ENCODE data around the gene SRXN1.
"Not testable (repeated sequence)": the region's sequence is repeated elsewhere in the genome, so short reads cannot be mapped to it uniquely, and the experiment has no call there.

Gene SRXN1

DNA sequence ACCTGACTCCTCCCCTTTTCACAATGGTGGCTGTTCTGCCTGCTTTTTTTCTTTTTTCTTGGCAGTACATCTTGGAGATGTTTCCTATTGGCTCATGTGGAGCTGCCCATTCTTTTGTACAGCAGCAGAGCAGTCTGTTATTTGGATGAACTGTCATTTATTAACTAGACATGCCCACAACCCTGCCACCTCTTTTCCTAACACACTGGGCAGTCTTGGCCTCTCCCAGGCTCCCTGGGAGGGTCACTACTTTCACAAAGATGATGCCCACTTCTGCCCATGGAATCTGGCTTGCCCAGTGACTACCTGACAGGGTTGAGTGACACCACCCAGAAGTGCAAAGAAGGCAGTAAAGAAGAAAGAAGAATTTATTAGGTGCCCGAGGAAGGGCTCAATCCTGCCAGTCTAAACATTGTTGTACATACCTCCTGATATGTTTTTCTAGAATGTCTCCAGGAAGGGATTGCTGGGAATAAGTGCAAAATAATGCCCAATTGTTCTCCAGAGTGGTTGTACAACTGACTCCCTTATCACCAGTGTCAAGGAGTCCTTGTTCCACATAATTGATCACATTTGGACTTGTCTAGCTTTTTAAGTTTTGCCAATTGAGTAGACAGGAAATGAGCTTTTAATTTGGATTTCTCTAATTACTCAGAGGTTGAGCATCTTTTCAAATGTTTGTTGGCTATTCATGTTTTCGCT, 42.3 kb upstream of the SRXN1 start:
- DNase-seq (ENCODE audit: insufficient read length, low spot score) = no peak
- no peak for FAIRE-seq
- TF ChIP-seq, protein P1, sequence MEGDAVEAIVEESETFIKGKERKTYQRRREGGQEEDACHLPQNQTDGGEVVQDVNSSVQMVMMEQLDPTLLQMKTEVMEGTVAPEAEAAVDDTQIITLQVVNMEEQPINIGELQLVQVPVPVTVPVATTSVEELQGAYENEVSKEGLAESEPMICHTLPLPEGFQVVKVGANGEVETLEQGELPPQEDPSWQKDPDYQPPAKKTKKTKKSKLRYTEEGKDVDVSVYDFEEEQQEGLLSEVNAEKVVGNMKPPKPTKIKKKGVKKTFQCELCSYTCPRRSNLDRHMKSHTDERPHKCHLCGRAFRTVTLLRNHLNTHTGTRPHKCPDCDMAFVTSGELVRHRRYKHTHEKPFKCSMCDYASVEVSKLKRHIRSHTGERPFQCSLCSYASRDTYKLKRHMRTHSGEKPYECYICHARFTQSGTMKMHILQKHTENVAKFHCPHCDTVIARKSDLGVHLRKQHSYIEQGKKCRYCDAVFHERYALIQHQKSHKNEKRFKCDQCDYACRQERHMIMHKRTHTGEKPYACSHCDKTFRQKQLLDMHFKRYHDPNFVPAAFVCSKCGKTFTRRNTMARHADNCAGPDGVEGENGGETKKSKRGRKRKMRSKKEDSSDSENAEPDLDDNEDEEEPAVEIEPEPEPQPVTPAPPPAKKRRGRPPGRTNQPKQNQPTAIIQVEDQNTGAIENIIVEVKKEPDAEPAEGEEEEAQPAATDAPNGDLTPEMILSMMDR (IDR thresholded peaks at IDR 0.05; ENCODE audit: insufficient read depth, missing control alignments) = no peak

DNA sequence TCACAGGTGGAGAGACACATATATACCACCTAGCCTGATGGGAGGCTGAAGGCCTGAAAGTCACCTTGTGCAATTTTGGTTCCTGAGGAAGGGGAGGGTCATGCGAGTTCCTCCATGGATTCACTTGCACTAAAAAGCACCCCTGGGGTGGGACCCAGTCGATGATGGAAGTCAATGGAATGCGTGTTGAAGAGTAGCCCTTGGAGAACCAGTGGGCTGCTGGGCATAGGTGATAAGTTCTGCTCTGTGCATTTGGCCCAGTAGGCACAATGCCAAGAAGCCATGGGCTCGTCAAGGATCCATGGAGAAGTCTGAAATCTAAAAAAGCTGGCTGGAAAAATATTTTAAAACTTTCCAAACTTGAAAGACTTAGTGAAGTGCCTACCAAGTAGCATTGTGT, 41.5 kb upstream of the SRXN1 start:
- FAIRE-seq (no peak), DNase-seq (ENCODE audit: insufficient read length, low spot score) (no peak)
- TF ChIP-seq, protein P1 (IDR thresholded peaks at IDR 0.05; ENCODE audit: insufficient read depth, missing control alignments) = no peak

GRCh38 chr20:693786-694185, 40.8 kb upstream of the SRXN1 start:
- DNase-seq (ENCODE audit: insufficient read length, low spot score); FAIRE-seq: not testable (repeated sequence)

GRCh38 chr20:692044-692443, 39.0 kb upstream of the SRXN1 start:
- no peak for FAIRE-seq

DNA sequence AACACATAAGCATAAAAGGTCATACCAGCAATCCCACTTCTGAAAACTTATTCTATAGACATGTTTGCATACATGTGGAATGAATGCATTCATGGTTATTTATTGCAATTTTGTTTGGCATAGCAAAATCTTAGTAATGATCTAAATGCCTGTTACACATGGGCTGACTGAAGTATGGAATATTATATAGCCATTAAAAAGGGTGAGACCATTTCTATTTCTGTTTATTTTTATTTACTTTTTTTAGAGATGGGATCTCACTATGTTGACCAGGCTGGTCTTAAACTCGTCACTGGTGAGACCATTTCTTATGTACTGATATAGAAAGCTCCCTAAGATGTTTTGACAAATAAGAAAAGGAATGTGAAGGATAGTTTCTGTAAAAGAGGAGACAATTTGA, 36.9 kb upstream of the SRXN1 start:
- TF ChIP-seq, protein P1 (IDR thresholded peaks at IDR 0.05; ENCODE audit: insufficient read depth, missing control alignments) = no peak
- FAIRE-seq (no peak), DNase-seq (ENCODE audit: insufficient read length, low spot score) (no peak)

More at GRCh38 chr20:692044-692443, 39.0 kb upstream of the SRXN1 start:
- TF ChIP-seq, protein P1 (IDR thresholded peaks at IDR 0.05; ENCODE audit: insufficient read depth, missing control alignments) = no peak
- no peak for DNase-seq (ENCODE audit: insufficient read length, low spot score)

DNA sequence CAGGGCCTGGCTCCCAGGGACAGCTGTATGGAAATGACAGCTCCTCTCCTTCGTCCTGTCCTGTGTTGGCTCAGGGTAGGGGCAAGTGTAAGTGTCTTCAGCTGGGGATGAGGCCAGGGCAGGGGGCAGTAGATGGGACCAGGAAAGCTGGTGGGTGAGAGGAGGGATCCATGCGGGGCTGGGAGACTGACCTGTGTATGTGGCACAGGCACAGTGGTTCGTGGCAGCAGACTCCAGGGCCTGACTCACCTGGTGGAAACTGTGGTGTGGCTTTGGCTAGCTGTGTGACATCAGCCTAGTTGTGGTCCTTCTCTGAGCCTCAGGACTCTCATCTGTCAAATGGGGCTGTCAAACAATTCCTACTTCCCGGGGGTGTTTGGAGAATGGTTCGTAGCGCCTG, 36.3 kb upstream of the SRXN1 start:
- FAIRE-seq = no peak

GRCh38 chr20:688809-689212, 35.8 kb upstream of the SRXN1 start:
- no peak for FAIRE-seq
- no peak for DNase-seq (ENCODE audit: insufficient read length, low spot score)
- TF ChIP-seq, protein P1 (IDR thresholded peaks at IDR 0.05; ENCODE audit: insufficient read depth, missing control alignments) = no peak

More for the DNA sequence above, 36.3 kb upstream of the SRXN1 start:
- TF ChIP-seq, protein P1 (IDR thresholded peaks at IDR 0.05; ENCODE audit: insufficient read depth, missing control alignments) = no peak
- DNase-seq (ENCODE audit: insufficient read length, low spot score) = no peak

Measured in D721Med (cell line).